ENCODE results near the gene IL1RAPL1.

The IL1RAPL1 gene

GRCh38 chrX:29455702-29456101 is 868.5 kb downstream of the IL1RAPL1 start:
- DNase-seq = no peak

- DNase-seq = no peak
Observed at GRCh38 chrX:29461039-29461438, 873.8 kb downstream of the IL1RAPL1 start.

GRCh38 chrX:29466456-29466855 is 879.2 kb downstream of the IL1RAPL1 start:
- DNase-seq = no peak

- no peak for DNase-seq
Observed at GRCh38 chrX:29468911-29469494, 881.8 kb downstream of the IL1RAPL1 start.

- DNase-seq = no peak
Observed at GRCh38 chrX:29470030-29470429, 882.8 kb downstream of the IL1RAPL1 start.

- DNase-seq = no peak
Observed at GRCh38 chrX:29471829-29472228, 884.6 kb downstream of the IL1RAPL1 start.

GRCh38 chrX:29477878-29478277 is 890.6 kb downstream of the IL1RAPL1 start:
- no peak for DNase-seq

GRCh38 chrX:29478336-29479069 is 891.3 kb downstream of the IL1RAPL1 start:
- DNase-seq = no peak

- no peak for DNase-seq
Observed at GRCh38 chrX:29487214-29487613, 900.0 kb downstream of the IL1RAPL1 start.

GRCh38 chrX:29487714-29488113 is 900.5 kb downstream of the IL1RAPL1 start:
- no peak for DNase-seq

- no peak for DNase-seq
Observed at GRCh38 chrX:29488919-29489318, 901.7 kb downstream of the IL1RAPL1 start.

- DNase-seq = no peak
Observed at GRCh38 chrX:29490606-29491005, 903.4 kb downstream of the IL1RAPL1 start.

- DNase-seq = no peak
Observed at GRCh38 chrX:29491659-29492058, 904.4 kb downstream of the IL1RAPL1 start.

- no peak for DNase-seq
Observed at GRCh38 chrX:29496636-29497180, 909.5 kb downstream of the IL1RAPL1 start.

- no peak for DNase-seq
Observed at GRCh38 chrX:29506729-29507128, 919.5 kb downstream of the IL1RAPL1 start.

- no peak for DNase-seq
Observed at GRCh38 chrX:29518100-29518499, 930.9 kb downstream of the IL1RAPL1 start.

GRCh38 chrX:29528281-29528680 is 941.0 kb downstream of the IL1RAPL1 start:
- DNase-seq = no peak

- DNase-seq = no peak
Observed at GRCh38 chrX:29530501-29530900, 943.3 kb downstream of the IL1RAPL1 start.

GRCh38 chrX:29531336-29531735 is 944.1 kb downstream of the IL1RAPL1 start:
- no peak for DNase-seq

- no peak for DNase-seq
Observed at GRCh38 chrX:29535212-29536162, 948.2 kb downstream of the IL1RAPL1 start.

- no peak for DNase-seq
Observed at GRCh38 chrX:29541038-29541437, 953.8 kb downstream of the IL1RAPL1 start.

GRCh38 chrX:29542152-29542551 is 954.9 kb downstream of the IL1RAPL1 start:
- no peak for DNase-seq

GRCh38 chrX:29545878-29546277 is 958.6 kb downstream of the IL1RAPL1 start:
- DNase-seq = no peak
